Large intestine (tissue), 3 donors: ENCODE measurements around the gene ATP10A. TPM values are rescaled to one million over a fixed set of nuclear protein-coding genes. Genes with fewer than 3 reads are reported as not detected.

Experiments
- DNase-seq, 2 donors: peaks; one replicate each; pipeline versions ENCODE4 v3.0.0 to v3.0.0-alpha.2; 2013
- H3K27ac ChIP-seq: one replicate; pipeline ENCODE4 v1.5.1; 2013; ENCODE audit warnings: low read length
- H3K27me3 ChIP-seq: 2 replicates; pipeline ENCODE4 v1.6.1; 2013; ENCODE audit warnings: low read length; ENCODE audit not compliant: control insufficient read depth, insufficient read depth
- H3K36me3 ChIP-seq: 2 replicates; pipeline ENCODE4 v1.6.1; 2013; ENCODE audit warnings: low read length; ENCODE audit not compliant: control insufficient read depth, insufficient read depth
- H3K4me1 ChIP-seq: one replicate; pipeline ENCODE4 v1.6.1; 2013; ENCODE audit warnings: low read length; ENCODE audit not compliant: control insufficient read depth, insufficient read depth
- H3K4me3 ChIP-seq: one replicate; pipeline ENCODE4 v1.5.1; 2013; ENCODE audit warnings: low read length
- H3K9me3 ChIP-seq: one replicate; pipeline ENCODE4 v1.6.1; 2013; ENCODE audit warnings: mild to moderate bottlenecking, low read depth, low read length, moderate library complexity; ENCODE audit not compliant: control insufficient read depth
- WGBS: methylation state at CpG from one replicate; pipeline ENCODE4 v1.1.5; 2013; ENCODE audit warnings: low lambda C conversion rate; ENCODE audit not compliant: insufficient coverage; 5-methylcytosine and 5-hydroxymethylcytosine counted together
- polyA plus RNA-seq: library from polyadenylated mRNA; unstranded; fragments of 120-200 nt; gene quantifications from one replicate; pipeline ENCODE4 v1.2.1, GENCODE V29; 2013

The ATP10A gene
- polyA plus RNA-seq, 1 donor: 2.2 TPM

GRCh38 chr15:25680686-25681025 is 182.5 kb downstream of the ATP10A start:
- no CpG with 5 or more reads among the region's 9 CpGs for WGBS
- no peak overlapping the region for H3K4me3 ChIP-seq
- H3K27me3 ChIP-seq: no peaks in the 10 kb centered on the region
- H3K9me3 ChIP-seq: no peaks in the 10 kb centered on the region
- DNase-seq: no peak
- H3K27ac ChIP-seq: no peak overlapping the region
- no peaks in the 10 kb centered on the region for H3K36me3 ChIP-seq
- no peaks in the 10 kb centered on the region for H3K4me1 ChIP-seq

GRCh38 chr15:25679964-25680685 is 183.0 kb downstream of the ATP10A start:
- DNase-seq: no peak
- H3K4me1 ChIP-seq: no peaks in the 10 kb centered on the region
- WGBS: 100% methylated on average over 1 of the region's 25 CpGs

GRCh38 chr15:25679492-25679891 is 183.6 kb downstream of the ATP10A start:
- DNase-seq: no peak
- no CpG with 5 or more reads among the region's 11 CpGs for WGBS

More at GRCh38 chr15:25679964-25680685, 183.0 kb downstream of the ATP10A start:
- Histone ChIP-seq H3K9me3 (no peaks in the 10 kb centered on the region), H3K4me3 (no peak overlapping the region), H3K27ac (no peak overlapping the region), H3K27me3 (no peaks in the 10 kb centered on the region), H3K36me3 (no peaks in the 10 kb centered on the region)

GRCh38 chr15:25678500-25678855 is 184.6 kb downstream of the ATP10A start:
- DNase-seq: no peak
- no peak overlapping the region for H3K27ac ChIP-seq
- no peaks in the 10 kb centered on the region for H3K9me3 ChIP-seq
- no CpG with 5 or more reads among the region's 7 CpGs for WGBS
- H3K4me3 ChIP-seq: no peak overlapping the region
- H3K27me3 ChIP-seq: no peaks in the 10 kb centered on the region
- H3K36me3 ChIP-seq: no peaks in the 10 kb centered on the region
- no peaks in the 10 kb centered on the region for H3K4me1 ChIP-seq

More at GRCh38 chr15:25679492-25679891, 183.6 kb downstream of the ATP10A start:
- Histone ChIP-seq H3K9me3 (no peaks in the 10 kb centered on the region), H3K27ac (no peak overlapping the region), H3K4me1 (no peaks in the 10 kb centered on the region), H3K4me3 (no peak overlapping the region), H3K27me3 (no peaks in the 10 kb centered on the region), H3K36me3 (no peaks in the 10 kb centered on the region)

GRCh38 chr15:25677719-25678499 is 185.2 kb downstream of the ATP10A start:
- no peaks in the 10 kb centered on the region for H3K36me3 ChIP-seq
- WGBS: no CpG with 5 or more reads among the region's 9 CpGs
- no peak for DNase-seq

GRCh38 chr15:25676070-25676469 is 187.1 kb downstream of the ATP10A start:
- Histone ChIP-seq H3K27ac (no peak overlapping the region), H3K4me3 (no peak overlapping the region), H3K4me1 (peaks cover under 1% of the 10 kb centered on the region), H3K27me3 (no peaks in the 10 kb centered on the region), H3K9me3 (no peaks in the 10 kb centered on the region), H3K36me3 (no peaks in the 10 kb centered on the region)
- DNase-seq: no peak
- WGBS: no CpG with 5 or more reads among the region's 8 CpGs

More at GRCh38 chr15:25677719-25678499, 185.2 kb downstream of the ATP10A start:
- no peaks in the 10 kb centered on the region for H3K27me3 ChIP-seq
- H3K27ac ChIP-seq: no peak overlapping the region
- H3K4me1 ChIP-seq: no peaks in the 10 kb centered on the region
- no peaks in the 10 kb centered on the region for H3K9me3 ChIP-seq
- H3K4me3 ChIP-seq: no peak overlapping the region

GRCh38 chr15:25675396-25675795 is 187.7 kb downstream of the ATP10A start:
- Histone ChIP-seq H3K36me3 (no peaks in the 10 kb centered on the region), H3K27me3 (no peaks in the 10 kb centered on the region), H3K4me1 (peaks cover 6% of the 10 kb centered on the region), H3K4me3 (no peak overlapping the region), H3K27ac (no peak overlapping the region), H3K9me3 (no peaks in the 10 kb centered on the region)
- no peak for DNase-seq
- 80% methylated on average over 1 of the region's 8 CpGs for WGBS

- no peak overlapping the region for H3K4me3 ChIP-seq
- no CpG with 5 or more reads among the region's 12 CpGs for WGBS
- H3K27ac ChIP-seq: no peak overlapping the region
- no peak for DNase-seq
- no peaks in the 10 kb centered on the region for H3K27me3 ChIP-seq
- H3K4me1 ChIP-seq: peaks cover 9% of the 10 kb centered on the region
- H3K9me3 ChIP-seq: no peaks in the 10 kb centered on the region
- no peaks in the 10 kb centered on the region for H3K36me3 ChIP-seq
Measured at GRCh38 chr15:25674913-25675312, 188.2 kb downstream of the ATP10A start.

GRCh38 chr15:25673972-25674371 is 189.2 kb downstream of the ATP10A start:
- H3K9me3 ChIP-seq: no peaks in the 10 kb centered on the region
- peaks cover 9% of the 10 kb centered on the region for H3K4me1 ChIP-seq
- no peak overlapping the region for H3K4me3 ChIP-seq
- no CpG with 5 or more reads among the region's 8 CpGs for WGBS
- no peaks in the 10 kb centered on the region for H3K36me3 ChIP-seq
- H3K27ac ChIP-seq: no peak overlapping the region
- no peak for DNase-seq
- no peaks in the 10 kb centered on the region for H3K27me3 ChIP-seq

- H3K4me3 ChIP-seq: no peak overlapping the region
- DNase-seq: no peak
- peaks cover 9% of the 10 kb centered on the region for H3K4me1 ChIP-seq
- WGBS: no CpG with 5 or more reads among the region's 9 CpGs
- no peaks in the 10 kb centered on the region for H3K36me3 ChIP-seq
- H3K27ac ChIP-seq: no peak overlapping the region
- H3K27me3 ChIP-seq: no peaks in the 10 kb centered on the region
- H3K9me3 ChIP-seq: no peaks in the 10 kb centered on the region
Measured at GRCh38 chr15:25673351-25673750, 189.8 kb downstream of the ATP10A start.
